ENCODE measurements around the gene APBA2.

Gene APBA2

GRCh38 chr15:28933710-28934445 lies 48.1 kb downstream of the APBA2 start:
- no peak for TF ChIP-seq CTCF (IDR thresholded peaks at IDR 0.05; ENCODE audit: unreplicated experiment in 3 of 3)

GRCh38 chr15:28934645-28935044 lies 48.9 kb downstream of the APBA2 start:
- Mint-ChIP-seq H3K4me1 (no peaks in the 10 kb centered on the region), H3K9me3 (no peaks in the 10 kb centered on the region), H3K27me3 (ENCODE audit: low read depth) (peaks cover 6% of the 10 kb centered on the region), H3K36me3 (ENCODE audit: low read depth) (peaks cover 17% of the 10 kb centered on the region), H3K4me3 (no peak overlapping the region), H3K27ac (no peak overlapping the region)
- TF ChIP-seq CTCF (IDR thresholded peaks at IDR 0.05; ENCODE audit: unreplicated experiment in 3 of 3) = no peak

More at GRCh38 chr15:28933710-28934445, 48.1 kb downstream of the APBA2 start:
- no peaks in the 10 kb centered on the region for H3K9me3 Mint-ChIP-seq
- H3K27me3 Mint-ChIP-seq (ENCODE audit: low read depth) = peaks cover 4% of the 10 kb centered on the region
- H3K4me3 Mint-ChIP-seq = no peak overlapping the region
- no peaks in the 10 kb centered on the region for H3K4me1 Mint-ChIP-seq
- no peak overlapping the region for H3K27ac Mint-ChIP-seq
- peaks cover 19% of the 10 kb centered on the region for H3K36me3 Mint-ChIP-seq (ENCODE audit: low read depth)

- no peak overlapping the region for H3K4me3 Mint-ChIP-seq
- no peak for TF ChIP-seq CTCF (IDR thresholded peaks at IDR 0.05; ENCODE audit: unreplicated experiment in 3 of 3)
- H3K36me3 Mint-ChIP-seq (ENCODE audit: low read depth) = peaks cover 21% of the 10 kb centered on the region
Measured at GRCh38 chr15:28935316-28935715, 49.5 kb downstream of the APBA2 start.

GRCh38 chr15:28936081-28936480 lies 50.3 kb downstream of the APBA2 start:
- peaks cover 6% of the 10 kb centered on the region for H3K27me3 Mint-ChIP-seq (ENCODE audit: low read depth)
- H3K27ac Mint-ChIP-seq = no peak overlapping the region
- H3K4me1 Mint-ChIP-seq = no peaks in the 10 kb centered on the region
- H3K36me3 Mint-ChIP-seq (ENCODE audit: low read depth) = peaks cover 23% of the 10 kb centered on the region
- peaks cover under 1% of the 10 kb centered on the region for H3K9me3 Mint-ChIP-seq
- no peak overlapping the region for H3K4me3 Mint-ChIP-seq
- TF ChIP-seq CTCF (IDR thresholded peaks at IDR 0.05; ENCODE audit: unreplicated experiment in 3 of 3) = no peak

More at GRCh38 chr15:28935316-28935715, 49.5 kb downstream of the APBA2 start:
- no peaks in the 10 kb centered on the region for H3K4me1 Mint-ChIP-seq
- no peaks in the 10 kb centered on the region for H3K9me3 Mint-ChIP-seq
- H3K27ac Mint-ChIP-seq = no peak overlapping the region
- H3K27me3 Mint-ChIP-seq (ENCODE audit: low read depth) = peaks cover 6% of the 10 kb centered on the region

GRCh38 chr15:28936481-28936881 lies 50.7 kb downstream of the APBA2 start:
- Mint-ChIP-seq H3K9me3 (peaks cover 3% of the 10 kb centered on the region), H3K27me3 (ENCODE audit: low read depth) (peaks cover 6% of the 10 kb centered on the region), H3K4me3 (no peak overlapping the region), H3K27ac (no peak overlapping the region), H3K36me3 (ENCODE audit: low read depth) (peaks cover 23% of the 10 kb centered on the region), H3K4me1 (no peaks in the 10 kb centered on the region)
- no peak for TF ChIP-seq CTCF (IDR thresholded peaks at IDR 0.05; ENCODE audit: unreplicated experiment in 3 of 3)

GRCh38 chr15:28937271-28937670 lies 51.5 kb downstream of the APBA2 start:
- H3K4me1 Mint-ChIP-seq = no peaks in the 10 kb centered on the region
- H3K9me3 Mint-ChIP-seq = peaks cover 3% of the 10 kb centered on the region
- peaks cover 6% of the 10 kb centered on the region for H3K27me3 Mint-ChIP-seq (ENCODE audit: low read depth)
- peaks cover 18% of the 10 kb centered on the region for H3K36me3 Mint-ChIP-seq (ENCODE audit: low read depth)
- TF ChIP-seq CTCF (IDR thresholded peaks at IDR 0.05; ENCODE audit: unreplicated experiment in 3 of 3) = no peak
- H3K4me3 Mint-ChIP-seq = no peak overlapping the region
- no peak overlapping the region for H3K27ac Mint-ChIP-seq
